ENCODE results near the gene CES2.

The CES2 gene

DNA sequence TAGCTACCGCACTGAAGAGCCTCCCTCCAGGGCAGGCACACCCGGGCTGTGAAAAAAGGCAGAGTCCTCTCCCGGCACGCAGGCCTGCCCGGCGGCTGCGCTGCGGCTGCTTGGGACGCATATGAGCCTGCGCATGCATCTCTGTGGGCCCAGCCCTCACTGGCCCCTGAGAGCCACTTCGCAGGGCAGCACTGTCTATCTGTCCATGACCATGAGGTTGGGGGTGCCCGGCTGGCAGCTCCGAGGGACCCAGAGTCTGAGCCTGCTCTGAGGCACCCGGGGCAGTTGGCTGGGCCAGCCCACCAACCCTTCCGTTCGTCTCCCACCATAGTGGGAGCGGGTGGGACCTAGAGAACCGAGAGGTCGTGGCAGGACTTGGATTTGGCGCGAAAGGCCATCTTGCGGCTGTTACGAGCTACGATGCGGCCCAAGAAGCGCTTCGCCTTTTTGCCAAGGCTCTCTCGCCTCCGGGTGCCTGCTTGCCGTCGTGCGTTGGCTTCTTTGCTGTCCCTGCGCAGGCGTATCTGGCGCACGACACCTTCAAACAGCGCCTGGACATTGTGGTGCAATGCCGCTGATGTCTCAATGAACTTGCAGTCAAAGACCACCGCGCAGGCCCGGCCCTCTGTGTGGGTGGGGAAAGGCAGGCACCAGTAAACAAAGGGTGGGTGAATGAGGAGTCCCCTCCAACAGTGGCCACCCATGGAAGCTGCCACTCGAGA lies 13.4 kb upstream of the CES2 start:
- Histone ChIP-seq H3K36me3 (ENCODE audit: control insufficient read depth in 2 of 2, insufficient read depth in 1 of 2, low read length in 2 of 2) (no peaks in the 10 kb centered on the region), H3K27ac (ENCODE audit: extremely low read depth, low read depth, low read length) (no peak overlapping the region), H3K4me3 (ENCODE audit: low read depth, low read length) (no peak overlapping the region), H3K4me1 (ENCODE audit: control insufficient read depth, insufficient read depth, low read length) (no peaks in the 10 kb centered on the region), H3K9me3 (ENCODE audit: control insufficient read depth, insufficient read depth, low read depth, low read length) (no peaks in the 10 kb centered on the region)
- POLR2A ChIA-PET = interaction anchor here (1.2 kb wide), 1 partner anchor 9 kb away, joined by 3 read pairs; no protein-coding TSS in a partner anchor
- CTCF ChIA-PET = interaction anchor here (15.1 kb wide), 1 partner anchor 23 kb away, joined by 268 read pairs; no protein-coding TSS in a partner anchor
- TF ChIP-seq, protein P1, sequence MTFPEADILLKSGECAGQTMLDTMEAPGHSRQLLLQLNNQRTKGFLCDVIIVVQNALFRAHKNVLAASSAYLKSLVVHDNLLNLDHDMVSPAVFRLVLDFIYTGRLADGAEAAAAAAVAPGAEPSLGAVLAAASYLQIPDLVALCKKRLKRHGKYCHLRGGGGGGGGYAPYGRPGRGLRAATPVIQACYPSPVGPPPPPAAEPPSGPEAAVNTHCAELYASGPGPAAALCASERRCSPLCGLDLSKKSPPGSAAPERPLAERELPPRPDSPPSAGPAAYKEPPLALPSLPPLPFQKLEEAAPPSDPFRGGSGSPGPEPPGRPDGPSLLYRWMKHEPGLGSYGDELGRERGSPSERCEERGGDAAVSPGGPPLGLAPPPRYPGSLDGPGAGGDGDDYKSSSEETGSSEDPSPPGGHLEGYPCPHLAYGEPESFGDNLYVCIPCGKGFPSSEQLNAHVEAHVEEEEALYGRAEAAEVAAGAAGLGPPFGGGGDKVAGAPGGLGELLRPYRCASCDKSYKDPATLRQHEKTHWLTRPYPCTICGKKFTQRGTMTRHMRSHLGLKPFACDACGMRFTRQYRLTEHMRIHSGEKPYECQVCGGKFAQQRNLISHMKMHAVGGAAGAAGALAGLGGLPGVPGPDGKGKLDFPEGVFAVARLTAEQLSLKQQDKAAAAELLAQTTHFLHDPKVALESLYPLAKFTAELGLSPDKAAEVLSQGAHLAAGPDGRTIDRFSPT (tag by site-specific recombination; IDR thresholded peaks at IDR 0.05) = no peak
- TF ChIP-seq YY2 (tag by site-specific recombination; IDR thresholded peaks at IDR 0.05) (no peak), ZNF785 (tag by site-specific recombination; IDR thresholded peaks at IDR 0.05) (no peak), ZNF416 (tag by site-specific recombination; IDR thresholded peaks at IDR 0.05) (no peak), ZNF624 (tag by site-specific recombination; IDR thresholded peaks at IDR 0.05) (no peak), ZBTB8A (tag by site-specific recombination; IDR thresholded peaks at IDR 0.05) (no peak), ZIC2 (tag by site-specific recombination; IDR thresholded peaks at IDR 0.05) (no peak), ZNF555 (tag by site-specific recombination; conservative IDR thresholded peaks at IDR 0.05) (no peak)
- TF ChIP-seq, protein P2, sequence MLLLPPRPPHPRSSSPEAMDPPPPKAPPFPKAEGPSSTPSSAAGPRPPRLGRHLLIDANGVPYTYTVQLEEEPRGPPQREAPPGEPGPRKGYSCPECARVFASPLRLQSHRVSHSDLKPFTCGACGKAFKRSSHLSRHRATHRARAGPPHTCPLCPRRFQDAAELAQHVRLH (tag by site-specific recombination; IDR thresholded peaks at IDR 0.05) = no peak
- TF ChIP-seq, protein P3, sequence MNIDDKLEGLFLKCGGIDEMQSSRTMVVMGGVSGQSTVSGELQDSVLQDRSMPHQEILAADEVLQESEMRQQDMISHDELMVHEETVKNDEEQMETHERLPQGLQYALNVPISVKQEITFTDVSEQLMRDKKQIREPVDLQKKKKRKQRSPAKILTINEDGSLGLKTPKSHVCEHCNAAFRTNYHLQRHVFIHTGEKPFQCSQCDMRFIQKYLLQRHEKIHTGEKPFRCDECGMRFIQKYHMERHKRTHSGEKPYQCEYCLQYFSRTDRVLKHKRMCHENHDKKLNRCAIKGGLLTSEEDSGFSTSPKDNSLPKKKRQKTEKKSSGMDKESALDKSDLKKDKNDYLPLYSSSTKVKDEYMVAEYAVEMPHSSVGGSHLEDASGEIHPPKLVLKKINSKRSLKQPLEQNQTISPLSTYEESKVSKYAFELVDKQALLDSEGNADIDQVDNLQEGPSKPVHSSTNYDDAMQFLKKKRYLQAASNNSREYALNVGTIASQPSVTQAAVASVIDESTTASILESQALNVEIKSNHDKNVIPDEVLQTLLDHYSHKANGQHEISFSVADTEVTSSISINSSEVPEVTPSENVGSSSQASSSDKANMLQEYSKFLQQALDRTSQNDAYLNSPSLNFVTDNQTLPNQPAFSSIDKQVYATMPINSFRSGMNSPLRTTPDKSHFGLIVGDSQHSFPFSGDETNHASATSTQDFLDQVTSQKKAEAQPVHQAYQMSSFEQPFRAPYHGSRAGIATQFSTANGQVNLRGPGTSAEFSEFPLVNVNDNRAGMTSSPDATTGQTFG (tag by site-specific recombination; IDR thresholded peaks at IDR 0.05; ENCODE audit: borderline replicate concordance) = no peak

DNA sequence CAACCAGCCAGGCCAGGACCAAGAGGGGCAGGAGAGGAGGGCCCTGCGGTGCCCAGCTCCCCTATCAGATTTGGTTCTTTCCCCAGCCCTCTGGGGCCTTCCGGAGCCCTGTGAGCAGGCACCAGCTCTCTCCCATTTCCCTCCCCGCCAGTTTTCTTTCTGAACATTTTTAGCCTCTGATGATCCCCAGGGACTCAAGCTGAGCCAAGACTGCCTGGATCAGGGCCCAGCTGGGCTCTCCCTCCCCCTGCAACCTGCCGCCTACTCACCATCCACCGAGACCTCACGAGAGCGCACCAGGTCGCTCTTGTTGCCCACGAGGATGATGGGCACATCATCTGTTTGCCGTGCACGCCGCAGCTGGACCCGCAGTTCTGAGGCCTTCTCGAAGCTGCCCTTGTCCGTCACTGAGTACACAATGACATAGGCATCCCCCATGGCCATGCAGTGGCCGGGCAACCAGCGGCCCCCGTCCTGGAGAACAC lies 12.0 kb upstream of the CES2 start:
- TF ChIP-seq, protein P4, sequence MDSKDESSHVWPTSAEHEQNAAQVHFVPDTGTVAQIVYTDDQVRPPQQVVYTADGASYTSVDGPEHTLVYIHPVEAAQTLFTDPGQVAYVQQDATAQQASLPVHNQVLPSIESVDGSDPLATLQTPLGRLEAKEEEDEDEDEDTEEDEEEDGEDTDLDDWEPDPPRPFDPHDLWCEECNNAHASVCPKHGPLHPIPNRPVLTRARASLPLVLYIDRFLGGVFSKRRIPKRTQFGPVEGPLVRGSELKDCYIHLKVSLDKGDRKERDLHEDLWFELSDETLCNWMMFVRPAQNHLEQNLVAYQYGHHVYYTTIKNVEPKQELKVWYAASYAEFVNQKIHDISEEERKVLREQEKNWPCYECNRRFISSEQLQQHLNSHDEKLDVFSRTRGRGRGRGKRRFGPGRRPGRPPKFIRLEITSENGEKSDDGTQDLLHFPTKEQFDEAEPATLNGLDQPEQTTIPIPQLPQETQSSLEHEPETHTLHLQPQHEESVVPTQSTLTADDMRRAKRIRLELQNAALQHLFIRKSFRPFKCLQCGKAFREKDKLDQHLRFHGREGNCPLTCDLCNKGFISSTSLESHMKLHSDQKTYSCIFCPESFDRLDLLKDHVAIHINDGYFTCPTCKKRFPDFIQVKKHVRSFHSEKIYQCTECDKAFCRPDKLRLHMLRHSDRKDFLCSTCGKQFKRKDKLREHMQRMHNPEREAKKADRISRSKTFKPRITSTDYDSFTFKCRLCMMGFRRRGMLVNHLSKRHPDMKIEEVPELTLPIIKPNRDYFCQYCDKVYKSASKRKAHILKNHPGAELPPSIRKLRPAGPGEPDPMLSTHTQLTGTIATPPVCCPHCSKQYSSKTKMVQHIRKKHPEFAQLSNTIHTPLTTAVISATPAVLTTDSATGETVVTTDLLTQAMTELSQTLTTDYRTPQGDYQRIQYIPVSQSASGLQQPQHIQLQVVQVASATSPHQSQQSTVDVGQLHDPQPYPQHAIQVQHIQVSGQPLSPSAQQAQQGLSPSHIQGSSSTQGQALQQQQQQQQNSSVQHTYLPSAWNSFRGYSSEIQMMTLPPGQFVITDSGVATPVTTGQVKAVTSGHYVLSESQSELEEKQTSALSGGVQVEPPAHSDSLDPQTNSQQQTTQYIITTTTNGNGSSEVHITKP (tag by site-specific recombination; IDR thresholded peaks at IDR 0.05) = peak; percentile 92
- TF ChIP-seq ZNF114 (tag by site-specific recombination; IDR thresholded peaks at IDR 0.05) (no peak), ZFHX2 (tag by site-specific recombination; conservative IDR thresholded peaks at IDR 0.05) (peak; percentile 45), ZBTB8A (tag by site-specific recombination; IDR thresholded peaks at IDR 0.05) (peak; percentile 10; the same call in 1 of the 2 replicates), ZIC2 (tag by site-specific recombination; IDR thresholded peaks at IDR 0.05) (0 out of 2 replicates have a peak, but pooled peaks have one; percentile 8)
- Histone ChIP-seq H3K9me3 (ENCODE audit: control insufficient read depth, insufficient read depth, low read depth, low read length) (no peaks in the 10 kb centered on the region), H3K4me1 (ENCODE audit: control insufficient read depth, insufficient read depth, low read length) (no peaks in the 10 kb centered on the region; the same call in 1 of the 2 replicates), H3K4me3 (ENCODE audit: low read depth, low read length) (no peak overlapping the region), H3K27ac (ENCODE audit: extremely low read depth, low read depth, low read length) (no peak overlapping the region), H3K36me3 (ENCODE audit: control insufficient read depth in 2 of 2, insufficient read depth in 1 of 2, low read length in 2 of 2) (no peaks in the 10 kb centered on the region)
- CTCF ChIA-PET = interaction anchor here (15.1 kb wide), 1 partner anchor 24 kb away, joined by 268 read pairs; no protein-coding TSS in a partner anchor
- POLR2A ChIA-PET = interaction anchor here (1.2 kb wide), 1 partner anchor 10 kb away, joined by 3 read pairs; no protein-coding TSS in a partner anchor

Data from HEK293 (cell line).